Suprapubic skin (tissue), 4 donors: Measurements from ENCODE around the gene CAPN8. TPM values are rescaled to one million over a fixed set of nuclear protein-coding genes. Genes with fewer than 3 reads are reported as not detected.

Experiments used
- DNase-seq, 2 donors: peaks; one replicate each; pipeline ENCODE4 v3.0.0-alpha.2; 2019; ENCODE audit warnings: low spot score in 2 of 2
- H3K27ac ChIP-seq: fragments of 200-600 bp; sonication (generic); one replicate; pipeline ENCODE4 v1.5.1; 2019
- H3K27me3 ChIP-seq: fragments of 200-600 bp; sonication (generic); one replicate; pipeline ENCODE4 v1.5.1; 2019
- H3K36me3 ChIP-seq: fragments of 200-600 bp; sonication (generic); one replicate; pipeline ENCODE4 v1.5.1; 2019
- H3K4me1 ChIP-seq: fragments of 200-600 bp; sonication (generic); one replicate; pipeline ENCODE4 v1.5.1; 2019
- H3K4me3 ChIP-seq: fragments of 200-600 bp; sonication (generic); one replicate; pipeline ENCODE4 v1.5.1; 2019; ENCODE audit warnings: mild to moderate bottlenecking
- H3K9me3 ChIP-seq: fragments of 200-600 bp; sonication (generic); one replicate; pipeline ENCODE4 v1.5.1; 2019
- CTCF ChIP-seq, 2 donors: fragments of 200-600 bp in 1 of 2; fragments of 450-650 bp in 1 of 2; sonication (generic) in 1 of 2; IDR thresholded peaks; one replicate each; pipeline ENCODE4 v1.5.1; 2016 to 2019; ENCODE audit warnings: antibody characterized with exemption in 2 of 2, mild to moderate bottlenecking in 1 of 2, moderate library complexity in 1 of 2
- EP300 ChIP-seq: sonication (generic); formaldehyde crosslinking; IDR thresholded peaks from one replicate; pipeline ENCODE4 v1.6.1; 2017; ENCODE audit warnings: antibody characterized with exemption
- POLR2A ChIP-seq, 2 donors: fragments of 450-650 bp; IDR thresholded peaks; one replicate each; pipeline ENCODE4 v1.6.1; 2017; ENCODE audit warnings: antibody characterized with exemption in 2 of 2, mild to moderate bottlenecking in 2 of 2, moderate library complexity in 2 of 2
- POLR2AphosphoS5 ChIP-seq, 3 donors: sonication (generic); formaldehyde crosslinking; IDR thresholded peaks; one replicate each; pipeline ENCODE4 v1.6.1; 2017; ENCODE audit warnings: antibody characterized with exemption in 3 of 3
- WGBS: methylation state at CpG from one replicate; pipeline ENCODE4 v1.1.5; 2018; 5-methylcytosine and 5-hydroxymethylcytosine counted together
- total RNA-seq, 4 donors: library from RNA; depleted of rRNA; stranded (reverse); fragments of >200 nt; gene quantifications; one replicate each; pipeline ENCODE4 v1.1.0, GENCODE V29; 2016

CAPN8 gene
- total RNA-seq, 4 donors from 2014 or later = 1.5 to 3.9 (median 2.7) TPM

GRCh38 chr1:223503348-223503747, 162.2 kb downstream of the CAPN8 start:
- H3K4me1 ChIP-seq = peaks cover 8% of the 10 kb centered on the region
- no peaks in the 10 kb centered on the region for H3K27me3 ChIP-seq
- H3K9me3 ChIP-seq = no peaks in the 10 kb centered on the region
- no peaks in the 10 kb centered on the region for H3K36me3 ChIP-seq
- no peak for DNase-seq
- WGBS = 60% methylated on average over 4 of the region's 4 CpGs
- no peak overlapping the region for H3K4me3 ChIP-seq
- H3K27ac ChIP-seq = no peak overlapping the region
- TF ChIP-seq CTCF (IDR thresholded peaks at IDR 0.05) (no peak), POLR2AphosphoS5 (IDR thresholded peaks at IDR 0.05) (no peak), POLR2A (IDR thresholded peaks at IDR 0.05) (no peak), EP300 (no peak)

GRCh38 chr1:223500560-223501425, 164.7 kb downstream of the CAPN8 start:
- Histone ChIP-seq H3K4me3 (no peak overlapping the region), H3K9me3 (no peaks in the 10 kb centered on the region), H3K27me3 (no peaks in the 10 kb centered on the region), H3K27ac (peak overlapping the region; percentile 53), H3K36me3 (no peaks in the 10 kb centered on the region), H3K4me1 (peaks cover 8% of the 10 kb centered on the region)
- 56% methylated on average over 11 of the region's 11 CpGs for WGBS
- TF ChIP-seq POLR2AphosphoS5 (IDR thresholded peaks at IDR 0.05) (no peak), EP300 (no peak), CTCF (IDR thresholded peaks at IDR 0.05) (no peak), POLR2A (IDR thresholded peaks at IDR 0.05) (no peak)
- DNase-seq = no peak

GRCh38 chr1:223496883-223497282, 168.6 kb downstream of the CAPN8 start:
- H3K27me3 ChIP-seq = no peaks in the 10 kb centered on the region
- WGBS = 92% methylated on average over 6 of the region's 6 CpGs
- peaks cover 8% of the 10 kb centered on the region for H3K4me1 ChIP-seq
- H3K4me3 ChIP-seq = no peak overlapping the region
- H3K27ac ChIP-seq = no peak overlapping the region
- DNase-seq = no peak
- no peaks in the 10 kb centered on the region for H3K9me3 ChIP-seq
- H3K36me3 ChIP-seq = no peaks in the 10 kb centered on the region
- TF ChIP-seq EP300 = no peak
- TF ChIP-seq CTCF (IDR thresholded peaks at IDR 0.05) = no peak
- TF ChIP-seq POLR2AphosphoS5 (IDR thresholded peaks at IDR 0.05) = no peak
- TF ChIP-seq POLR2A (IDR thresholded peaks at IDR 0.05) = no peak

GRCh38 chr1:223494926-223495645, 170.4 kb downstream of the CAPN8 start:
- WGBS = 82% methylated on average over 8 of the region's 11 CpGs
- H3K27ac ChIP-seq = no peak overlapping the region
- no peak for TF ChIP-seq POLR2A (IDR thresholded peaks at IDR 0.05)
- no peak for TF ChIP-seq EP300
- TF ChIP-seq POLR2AphosphoS5 (IDR thresholded peaks at IDR 0.05) = no peak
- TF ChIP-seq CTCF (IDR thresholded peaks at IDR 0.05) = no peak

GRCh38 chr1:223492044-223492443, 173.5 kb downstream of the CAPN8 start:
- H3K4me3 ChIP-seq = no peak overlapping the region
- 60% methylated on average over 1 of the region's 7 CpGs for WGBS
- no peak overlapping the region for H3K27ac ChIP-seq
- no peaks in the 10 kb centered on the region for H3K9me3 ChIP-seq
- no peaks in the 10 kb centered on the region for H3K36me3 ChIP-seq
- no peak for TF ChIP-seq EP300
- no peak for TF ChIP-seq POLR2A (IDR thresholded peaks at IDR 0.05)
- no peaks in the 10 kb centered on the region for H3K4me1 ChIP-seq
- H3K27me3 ChIP-seq = no peaks in the 10 kb centered on the region
- DNase-seq = no peak

More at GRCh38 chr1:223494926-223495645, 170.4 kb downstream of the CAPN8 start:
- Histone ChIP-seq H3K9me3 (no peaks in the 10 kb centered on the region), H3K4me1 (peaks cover 4% of the 10 kb centered on the region), H3K27me3 (no peaks in the 10 kb centered on the region), H3K36me3 (no peaks in the 10 kb centered on the region), H3K4me3 (no peak overlapping the region)
- DNase-seq = no peak

Other genes starting within 250 kb of the CAPN8 start
- gene CAPN2, start 46.8 kb upstream of the CAPN8 start, total RNA-seq = 10 to 100 TPM; 33.6 to 87.6 (median 44.0) TPM
- gene TP53BP2, start 180.2 kb upstream of the CAPN8 start, total RNA-seq = 10 to 100 TPM; 33.2 to 80.5 (median 55.8) TPM